Fibroblast of skin of right quadriceps (primary cell): Measurements from ENCODE around the gene COA8.

ENCODE experiments used
- DNase-seq: peaks from one replicate; pipeline ENCODE4 v3.0.0-alpha.2; 2013

COA8 gene

DNA sequence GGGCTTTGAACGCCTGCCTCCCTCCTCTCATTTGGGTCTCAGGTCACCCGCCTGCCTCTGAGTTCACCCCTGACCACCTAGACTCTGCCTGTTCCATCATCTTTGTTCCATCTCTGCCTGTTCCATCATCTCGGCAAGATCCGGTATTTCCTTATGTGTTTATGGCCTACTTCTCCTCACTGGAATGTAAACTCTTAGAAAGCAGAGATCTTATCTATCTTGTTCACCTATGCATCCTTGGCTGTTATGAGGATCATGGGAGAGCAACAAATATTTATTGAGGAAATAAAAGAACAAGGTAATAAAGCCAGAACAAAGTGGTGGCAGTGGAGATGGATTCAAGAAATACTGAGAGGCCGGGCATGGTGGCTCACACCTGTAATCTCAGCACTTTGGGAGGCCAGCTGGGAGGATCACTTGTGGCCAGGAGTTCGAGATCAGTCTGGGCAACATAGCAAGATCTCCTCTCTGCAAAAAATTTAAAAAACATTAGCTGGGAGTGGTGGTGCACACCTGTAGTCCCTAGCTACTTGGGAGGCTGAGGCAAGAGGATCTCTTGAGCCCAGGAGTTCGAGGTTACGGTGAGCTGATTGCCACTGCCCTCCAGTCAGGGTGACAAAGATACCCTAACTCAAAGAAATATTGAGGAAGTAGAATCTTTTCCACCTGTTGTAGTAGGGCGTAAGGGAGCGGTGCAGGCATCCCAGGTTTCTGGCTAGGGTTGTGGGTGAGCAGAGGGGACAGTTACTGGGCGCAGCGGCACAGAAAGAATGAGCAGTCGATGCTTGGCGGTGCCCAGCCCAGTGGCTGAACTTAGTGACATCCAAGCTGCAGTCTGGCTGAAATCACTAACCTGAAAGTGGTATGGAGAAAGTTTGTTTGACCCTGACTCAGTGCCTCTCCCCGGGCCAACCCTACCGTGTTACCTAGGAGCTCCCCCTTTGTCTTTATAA, 64.6 kb downstream of the COA8 start:
- no peak for DNase-seq

GRCh38 chr14:103628221-103628683, 65.5 kb downstream of the COA8 start:
- DNase-seq = peak; percentile 63

DNA sequence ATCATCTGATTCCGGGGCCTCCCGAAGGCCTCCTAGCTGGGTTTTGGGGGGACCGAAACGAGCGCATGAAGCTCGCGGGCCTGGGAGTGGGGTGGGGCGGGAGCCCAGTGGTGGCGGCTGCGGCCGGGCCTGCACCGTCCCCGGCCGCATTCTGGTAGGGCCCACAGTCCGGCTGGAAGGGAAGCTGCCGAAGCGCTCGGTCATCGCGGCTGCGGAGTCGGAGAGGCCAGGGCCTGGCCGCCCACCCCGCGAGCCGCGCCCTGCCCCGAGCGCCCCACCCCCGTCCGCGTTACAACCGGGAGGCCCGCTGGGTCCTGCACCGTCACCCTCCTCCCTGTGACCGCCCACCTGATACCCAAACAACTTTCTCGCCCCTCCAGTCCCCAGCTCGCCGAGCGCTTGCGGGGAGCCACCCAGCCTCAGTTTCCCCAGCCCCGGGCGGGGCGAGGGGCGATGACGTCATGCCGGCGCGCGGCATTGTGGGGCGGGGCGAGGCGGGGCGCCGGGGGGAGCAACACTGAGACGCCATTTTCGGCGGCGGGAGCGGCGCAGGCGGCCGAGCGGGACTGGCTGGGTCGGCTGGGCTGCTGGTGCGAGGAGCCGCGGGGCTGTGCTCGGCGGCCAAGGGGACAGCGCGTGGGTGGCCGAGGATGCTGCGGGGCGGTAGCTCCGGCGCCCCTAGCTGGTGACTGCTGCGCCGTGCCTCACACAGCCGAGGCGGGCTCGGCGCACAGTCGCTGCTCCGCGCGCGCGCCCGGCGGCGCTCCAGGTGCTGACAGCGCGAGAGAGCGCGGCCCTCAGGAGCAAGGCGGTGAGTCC, 66.1 kb downstream of the COA8 start, which contains the start of gene KLC1:
KLC1 (plus strand) TSS at position 528 of the 819 bp plus-strand sequence. CDS start 25,354 bp downstream, outside the sequence.
- peak; percentile 73 for DNase-seq

- no peak for DNase-seq
Observed at GRCh38 chr14:103629503-103630121, 66.9 kb downstream of the COA8 start.

- DNase-seq = no peak
Observed at GRCh38 chr14:103630364-103631108, 67.8 kb downstream of the COA8 start.

- DNase-seq = no peak
Observed at GRCh38 chr14:103633391-103633790, 70.6 kb downstream of the COA8 start.

DNA sequence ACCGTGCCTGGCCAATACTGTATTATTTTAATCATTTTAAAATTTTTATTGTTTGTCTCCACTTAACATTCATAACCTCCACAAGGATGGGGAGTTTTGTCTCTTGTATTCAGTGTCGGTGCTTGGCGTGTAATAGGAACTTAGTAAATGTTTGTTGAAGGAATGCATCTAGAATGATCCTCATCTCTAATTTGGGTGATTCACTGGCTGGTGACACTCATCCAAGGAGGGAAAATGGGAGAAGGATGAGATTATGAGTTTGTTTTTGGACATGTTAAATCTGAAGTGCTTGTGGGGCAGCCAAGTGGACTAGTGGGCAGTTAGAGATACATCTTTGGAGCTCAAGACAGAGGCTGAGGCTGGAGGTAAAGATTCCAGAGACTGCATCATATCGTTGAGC, 71.4 kb downstream of the COA8 start:
- no peak for DNase-seq

DNA sequence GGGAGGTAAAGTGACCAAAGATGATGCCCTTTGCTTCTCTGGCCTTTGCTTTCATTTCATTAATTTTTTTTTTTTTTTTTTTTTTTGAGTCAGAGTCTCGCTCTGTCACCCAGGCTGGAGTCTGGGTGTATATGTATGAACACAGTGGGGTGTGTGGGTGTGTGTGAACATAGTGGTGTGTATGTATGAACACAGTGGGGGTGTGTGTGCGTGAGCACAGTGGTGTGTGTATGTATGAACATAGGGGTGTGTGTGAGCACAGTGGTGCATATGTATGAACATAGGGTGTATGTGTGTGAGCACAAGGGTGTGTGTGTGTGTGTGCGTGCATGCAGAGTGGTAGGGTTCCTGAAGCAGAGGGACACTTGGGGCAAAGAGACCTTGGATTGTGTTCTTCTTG, 75.8 kb downstream of the COA8 start:
- DNase-seq = no peak
